Measurements from ENCODE around the gene SIRT5.

SIRT5 gene

GRCh38 chr6:13550656-13551055 lies 23.7 kb upstream of the SIRT5 start:
- FAIRE-seq: no peak

DNA sequence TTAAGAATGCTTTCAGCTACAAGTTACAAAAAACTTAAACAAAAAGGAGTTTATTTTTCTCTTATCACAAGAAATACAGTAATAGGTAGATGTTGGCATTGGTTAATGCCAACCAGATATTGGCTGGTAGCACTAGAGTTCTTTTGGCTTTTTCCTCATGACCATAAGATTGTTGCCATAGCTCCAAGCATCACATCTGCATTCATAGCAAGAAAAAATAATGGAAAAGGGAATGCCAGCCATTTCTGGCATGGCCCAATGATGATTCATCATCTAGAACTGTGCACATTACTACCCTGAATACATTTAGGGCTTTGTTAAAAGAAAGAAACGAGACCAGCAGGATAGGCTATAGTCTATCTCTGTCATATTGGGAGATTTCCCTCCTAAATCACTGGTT lies 20.8 kb upstream of the SIRT5 start:
- no peak for FAIRE-seq
- DNase-seq (ENCODE audit: insufficient read length, low spot score): no peak

More at GRCh38 chr6:13550656-13551055, 23.7 kb upstream of the SIRT5 start:
- DNase-seq (ENCODE audit: insufficient read length, low spot score): no peak

DNA sequence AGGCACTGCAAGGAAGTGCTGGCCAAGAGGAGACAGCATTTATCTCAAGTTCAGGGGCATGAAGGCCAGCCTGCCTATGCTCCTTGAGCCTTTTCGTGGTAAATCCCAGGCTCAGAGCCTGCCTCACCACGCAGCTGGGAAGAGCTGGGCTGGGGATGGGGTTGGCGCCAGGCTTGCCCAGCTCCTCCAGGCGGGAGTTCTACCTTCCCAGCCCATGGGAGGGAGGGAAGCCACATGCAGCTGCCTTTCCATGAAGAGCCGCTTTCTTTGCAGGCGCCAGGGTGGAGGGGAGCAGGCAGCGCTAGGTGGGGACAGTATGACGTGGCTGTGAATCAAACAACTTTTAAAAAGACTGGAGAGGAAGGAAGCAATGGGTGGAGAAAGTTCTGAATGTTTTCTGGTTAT lies 19.5 kb upstream of the SIRT5 start:
- FAIRE-seq (no peak), DNase-seq (ENCODE audit: insufficient read length, low spot score) (no peak)

DNA sequence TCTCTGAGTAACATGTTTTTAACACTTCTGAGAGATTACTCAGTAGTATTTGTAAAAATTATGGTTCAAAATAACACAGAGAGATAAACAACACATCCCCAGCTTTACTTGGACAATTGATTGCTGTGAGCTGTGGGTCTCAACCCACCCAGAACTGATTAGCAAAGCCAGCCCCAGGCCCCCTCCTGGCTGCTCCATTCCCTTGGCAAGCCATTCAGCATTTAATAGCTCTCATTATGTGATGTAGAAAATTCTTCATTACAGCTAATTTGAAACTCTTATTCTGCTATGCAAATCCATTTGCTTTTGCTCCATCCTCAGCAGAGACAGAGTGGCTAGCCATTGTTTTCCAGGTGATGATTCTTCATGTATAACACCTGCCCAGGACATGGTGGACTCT lies 16.6 kb upstream of the SIRT5 start:
- no peak for FAIRE-seq

DNA sequence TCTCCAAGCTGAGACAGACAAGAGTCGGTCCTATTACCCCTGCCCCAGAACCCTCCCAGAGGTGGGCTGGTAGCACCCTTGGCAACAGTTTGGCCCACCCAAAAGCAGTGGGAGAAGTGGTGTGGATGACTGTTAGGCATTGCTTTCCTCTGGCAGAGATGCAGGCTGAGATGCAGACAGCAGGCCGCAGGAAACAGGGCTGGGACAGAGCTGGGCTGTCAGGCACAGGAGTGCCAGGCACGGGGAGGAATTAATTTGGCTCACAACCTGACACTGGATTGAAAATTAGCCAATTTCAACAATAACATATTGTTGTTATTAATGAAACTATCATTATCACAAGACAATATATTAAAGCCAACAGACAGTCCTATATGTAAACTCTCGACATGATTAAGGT lies 15.7 kb upstream of the SIRT5 start:
- DNase-seq (ENCODE audit: insufficient read length, low spot score): no peak

More for the DNA sequence above, 16.6 kb upstream of the SIRT5 start:
- DNase-seq (ENCODE audit: insufficient read length, low spot score): no peak

DNA sequence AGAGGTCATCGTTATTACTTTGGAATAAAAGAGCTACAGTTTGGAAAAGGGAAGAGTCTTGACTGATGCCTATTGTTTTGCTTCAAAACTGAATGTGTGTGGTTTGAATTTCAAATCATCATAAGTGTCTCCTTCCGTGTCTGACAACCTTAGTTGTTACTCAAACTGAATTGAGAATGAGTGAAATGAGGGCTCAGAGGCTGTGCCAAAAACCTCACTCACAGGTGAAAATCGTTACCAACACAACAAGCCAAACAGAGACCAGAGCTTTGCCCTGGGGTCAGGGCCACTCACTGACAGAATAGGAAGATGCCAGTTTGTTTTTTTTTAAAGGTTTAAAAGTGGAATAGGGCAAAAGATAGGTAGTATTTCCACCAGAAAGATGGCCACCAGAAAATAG lies 15.2 kb upstream of the SIRT5 start:
- DNase-seq (ENCODE audit: insufficient read length, low spot score): no peak
- FAIRE-seq: no peak

More for the DNA sequence above, 15.7 kb upstream of the SIRT5 start:
- FAIRE-seq: no peak

DNA sequence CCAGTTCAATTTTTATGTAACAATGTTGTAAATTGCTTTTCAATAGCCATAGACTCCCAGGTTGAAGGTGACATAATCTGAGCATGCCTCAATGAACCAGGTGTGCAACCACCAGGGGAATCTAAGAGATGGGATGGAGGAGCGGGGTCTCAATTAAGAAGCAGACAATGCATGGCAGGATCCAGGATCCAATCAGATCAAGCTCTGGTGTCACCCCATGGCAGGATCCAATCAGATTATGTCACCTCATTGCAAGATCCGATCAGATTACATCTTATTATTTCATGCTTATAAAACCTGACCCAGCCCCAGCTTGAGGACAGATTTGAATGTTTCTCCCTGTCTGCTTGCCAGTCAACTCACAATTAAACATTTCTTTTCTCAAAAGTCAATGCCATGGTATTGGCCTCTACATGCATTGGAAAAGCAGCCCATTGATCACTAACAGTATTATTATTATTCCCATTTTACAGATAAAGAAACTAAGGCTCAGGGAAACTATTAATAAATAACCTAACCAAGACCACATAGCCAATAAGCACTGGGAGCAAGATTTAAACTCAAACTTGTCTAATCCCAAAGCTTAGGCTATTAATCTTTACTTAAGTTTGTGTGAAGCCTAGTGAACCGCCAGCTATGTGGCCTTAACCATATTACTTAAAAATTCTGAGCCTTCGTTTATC lies 14.3 kb upstream of the SIRT5 start:
- no peak for DNase-seq (ENCODE audit: insufficient read length, low spot score)
- FAIRE-seq: no peak

- no peak for FAIRE-seq
- no peak for DNase-seq (ENCODE audit: insufficient read length, low spot score)
Measured at GRCh38 chr6:13560651-13561044, 13.8 kb upstream of the SIRT5 start.

DNA sequence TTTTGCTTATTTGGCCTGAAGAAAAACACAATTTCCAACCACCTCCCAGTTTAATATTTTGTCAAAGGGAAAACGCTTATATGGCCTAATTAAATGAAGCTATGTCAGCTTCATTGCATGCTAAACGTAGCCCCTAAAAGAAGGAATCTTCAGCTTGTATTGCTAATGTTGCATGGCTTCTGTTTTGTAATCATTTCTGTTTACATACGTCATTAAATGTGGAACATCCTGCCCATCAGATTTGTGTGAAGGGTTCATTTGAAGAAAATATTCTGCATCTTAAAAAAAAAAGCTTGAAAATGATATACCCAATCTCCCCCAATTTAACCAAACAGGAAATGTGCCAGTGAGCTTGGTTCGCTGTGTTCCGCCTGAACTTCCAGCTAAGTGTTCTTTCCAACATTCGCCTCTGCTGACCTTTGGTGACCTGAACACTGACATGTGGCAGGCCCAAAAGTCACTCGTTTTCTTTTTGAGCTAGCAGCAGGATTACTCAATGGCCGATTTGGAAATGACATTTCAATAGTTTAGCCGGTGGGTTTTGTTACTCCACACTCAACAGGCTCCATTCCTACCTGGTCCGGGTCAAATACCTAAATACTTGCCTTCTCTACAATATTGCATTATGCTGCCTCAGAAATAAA lies 12.7 kb upstream of the SIRT5 start:
- DNase-seq (ENCODE audit: insufficient read length, low spot score) (no peak), FAIRE-seq (no peak)

GRCh38 chr6:13563009-13563408 lies 11.4 kb upstream of the SIRT5 start:
- no peak for DNase-seq (ENCODE audit: insufficient read length, low spot score)
- FAIRE-seq: no peak

DNA sequence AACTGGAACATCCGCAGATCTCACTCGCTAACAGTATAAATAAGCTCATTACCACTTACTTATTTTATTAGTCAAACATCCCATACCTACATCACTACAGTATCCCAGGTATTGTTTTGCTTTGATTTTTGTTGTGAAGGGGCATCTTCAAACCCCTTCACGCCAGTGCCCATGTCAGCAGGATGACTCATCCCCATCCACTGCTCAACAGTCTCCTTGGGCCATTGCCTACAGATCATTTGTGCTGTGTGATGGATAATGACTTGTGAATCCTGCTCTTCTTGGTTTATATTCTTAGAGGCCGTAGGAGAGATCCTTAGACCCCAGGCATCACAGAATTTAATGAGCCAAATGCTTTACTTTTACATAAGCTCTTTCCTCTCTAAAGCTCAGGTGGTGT lies 8.5 kb upstream of the SIRT5 start:
- FAIRE-seq (no peak), DNase-seq (ENCODE audit: insufficient read length, low spot score) (no peak)

DNA sequence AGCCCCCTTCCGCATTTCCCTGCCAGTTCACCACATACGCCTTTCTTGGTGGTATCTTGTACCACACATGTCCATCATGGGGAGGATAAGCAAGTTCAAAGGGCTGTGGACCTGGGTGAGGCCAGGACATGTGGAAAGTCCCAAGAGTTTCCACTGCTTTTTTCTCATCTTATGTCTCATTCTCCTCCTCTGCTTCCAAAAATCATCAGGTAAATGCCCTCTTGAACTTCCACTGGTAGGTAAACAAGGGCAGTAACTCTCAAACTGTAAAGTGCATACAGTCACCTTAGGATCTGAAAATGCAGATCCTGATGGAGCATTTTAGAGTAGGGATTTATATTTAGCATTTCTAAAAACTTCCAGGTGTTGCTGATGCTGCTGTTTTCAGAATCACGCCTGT lies 7.9 kb upstream of the SIRT5 start:
- no peak for FAIRE-seq
- no peak for DNase-seq (ENCODE audit: insufficient read length, low spot score)

GRCh38 chr6:13568970-13569369 lies 5.4 kb upstream of the SIRT5 start:
- FAIRE-seq (no peak), DNase-seq (ENCODE audit: insufficient read length, low spot score) (no peak)

DNA sequence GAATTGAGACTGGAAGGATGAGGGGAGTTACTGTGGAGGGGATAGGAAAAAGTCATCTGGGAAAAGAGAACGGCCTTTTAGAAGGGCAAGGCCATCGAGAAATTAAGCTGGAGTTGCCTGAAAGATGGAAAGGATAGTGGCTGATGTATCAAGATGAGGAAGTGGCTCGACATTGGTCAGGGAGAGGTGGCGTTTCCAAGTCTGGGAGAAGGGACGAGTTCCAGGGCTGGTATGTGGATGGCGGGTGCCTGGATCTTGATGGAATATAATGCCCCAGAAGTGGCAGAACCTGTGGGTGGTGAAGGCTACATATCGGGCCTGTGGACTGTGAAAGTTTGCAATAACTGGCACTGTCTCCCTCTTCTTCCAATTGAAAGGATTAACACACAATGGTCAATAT lies 2.2 kb upstream of the SIRT5 start:
- no peak for DNase-seq (ENCODE audit: insufficient read length, low spot score)
- no peak for FAIRE-seq

DNA sequence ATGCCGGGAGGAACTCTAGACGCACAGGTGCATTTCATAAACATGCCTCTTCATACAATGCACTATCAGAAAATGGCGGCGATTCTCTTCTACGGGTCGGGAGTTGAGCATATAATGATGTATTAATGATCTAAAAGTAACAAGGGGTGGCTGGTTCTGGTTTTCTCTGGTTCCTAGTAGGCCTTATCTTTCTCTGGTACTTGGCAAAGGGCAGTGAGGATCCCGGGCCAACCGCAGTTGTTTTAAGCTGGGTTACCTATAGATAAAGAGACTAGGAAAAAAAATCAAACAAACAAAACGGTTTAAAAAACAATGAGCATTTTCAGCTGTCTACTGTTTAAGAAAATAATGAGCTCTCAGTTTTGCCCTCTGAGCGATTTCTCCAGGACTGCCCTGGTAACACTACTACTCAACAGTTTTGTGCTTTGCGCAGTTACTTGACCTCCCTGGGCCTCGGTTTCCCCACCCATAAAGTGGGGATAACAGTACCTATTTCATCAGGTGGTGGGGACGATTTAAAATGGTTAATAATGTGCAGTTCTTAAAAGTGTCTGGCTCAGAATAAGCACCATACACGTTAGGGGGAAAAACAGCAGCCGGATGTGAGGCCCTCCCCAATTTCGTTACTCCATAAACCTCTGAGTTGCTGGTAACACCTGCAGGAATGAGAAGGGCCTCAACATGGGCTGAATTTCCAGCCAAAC lies 1.3 kb upstream of the SIRT5 start:
- no peak for FAIRE-seq
- no peak for DNase-seq (ENCODE audit: insufficient read length, low spot score)

DNA sequence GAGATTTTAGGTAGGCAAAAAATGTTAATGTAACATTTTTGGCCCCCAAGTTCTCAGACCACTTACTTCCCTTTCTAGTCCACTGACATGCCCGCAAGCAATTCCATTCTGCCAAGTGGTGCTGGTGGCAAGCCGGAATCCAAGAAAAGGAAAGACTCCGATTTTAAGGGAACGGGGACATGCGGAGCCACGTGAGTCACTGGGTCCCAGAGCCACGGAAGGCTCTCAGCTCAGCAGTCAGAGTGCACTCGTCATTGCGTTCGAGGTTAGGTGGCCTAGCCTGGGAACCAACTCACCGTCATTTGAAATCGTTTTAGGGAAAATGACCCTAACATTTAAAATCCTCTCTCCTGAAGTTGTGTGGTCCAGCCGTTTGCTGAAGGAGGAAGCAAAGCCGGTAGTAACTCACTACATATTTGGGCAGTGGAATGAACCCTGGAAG lies 711 bp upstream of the SIRT5 start:
- FAIRE-seq (peak; percentile 69), DNase-seq (ENCODE audit: insufficient read length, low spot score) (no peak)

DNA sequence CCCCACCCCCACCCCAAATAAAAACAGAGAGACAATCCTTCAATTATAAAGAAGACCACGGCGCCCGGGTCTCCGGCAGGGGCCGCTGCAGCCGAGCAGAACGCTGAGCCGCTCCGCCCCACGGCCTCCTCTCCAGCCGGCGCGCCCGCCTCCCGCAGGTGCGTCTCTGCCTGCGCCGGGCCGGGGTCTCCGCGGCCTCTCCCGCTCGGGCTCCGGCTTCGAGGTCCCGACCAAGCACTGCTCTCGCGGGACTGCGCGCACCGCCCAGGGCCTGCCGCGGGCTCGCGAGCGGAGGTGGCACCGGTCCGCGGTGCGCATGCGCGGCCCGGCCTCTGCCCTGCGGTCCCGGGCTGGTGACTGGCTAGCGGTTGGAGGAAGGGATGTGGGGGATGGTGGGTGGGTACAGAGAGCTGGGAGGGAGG lies 241 bp upstream of the SIRT5 start:
- FAIRE-seq (peak; percentile 98), DNase-seq (ENCODE audit: insufficient read length, low spot score) (peak; percentile 96)

- DNase-seq (ENCODE audit: insufficient read length, low spot score) (no peak), FAIRE-seq (no peak)
Measured at GRCh38 chr6:13575377-13575775, 975 bp downstream of the SIRT5 start.

DNA sequence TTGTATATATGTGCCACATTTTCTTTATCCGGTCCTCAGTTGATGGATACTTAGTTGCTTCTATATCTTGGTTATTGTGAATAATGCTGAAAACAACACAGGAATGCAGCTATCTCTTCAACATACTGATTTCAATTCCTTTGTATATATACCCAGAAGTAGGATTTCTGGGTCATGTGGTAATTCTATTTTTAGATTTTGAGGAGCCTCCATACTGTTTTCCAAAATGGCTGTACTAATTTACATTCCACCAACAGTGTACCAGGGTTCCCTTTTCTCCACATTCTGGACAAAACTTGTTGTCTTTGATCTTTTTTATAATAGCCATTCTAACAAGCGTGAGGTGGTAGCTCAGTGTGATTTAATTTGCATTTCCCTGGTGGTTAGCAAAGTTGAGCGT lies 1.6 kb downstream of the SIRT5 start:
- DNase-seq (ENCODE audit: insufficient read length, low spot score) (no peak), FAIRE-seq (no peak)

DNA sequence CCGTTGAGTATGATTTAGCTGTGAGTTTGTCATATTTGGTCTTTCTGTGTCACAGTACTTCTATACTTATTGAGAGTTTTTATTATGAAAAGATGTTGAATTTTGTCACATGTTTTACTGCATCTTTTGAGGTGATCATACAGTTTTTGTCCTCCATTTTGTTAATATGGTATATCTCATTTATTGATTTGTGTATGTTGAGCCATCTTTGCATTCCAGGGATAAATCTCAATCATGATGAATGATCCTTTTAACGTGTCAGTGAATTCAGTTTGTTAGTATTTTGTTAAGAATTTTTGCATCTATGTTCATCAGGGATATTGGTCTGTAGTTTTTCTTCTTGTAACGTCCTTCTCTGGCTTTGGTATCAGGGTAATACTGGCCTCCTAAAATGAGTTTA lies 3.5 kb downstream of the SIRT5 start:
- DNase-seq (ENCODE audit: insufficient read length, low spot score) (no peak), FAIRE-seq (no peak)

GRCh38 chr6:13579911-13580310 lies 5.5 kb downstream of the SIRT5 start:
- FAIRE-seq: no peak
- no peak for DNase-seq (ENCODE audit: insufficient read length, low spot score)

- no peak for FAIRE-seq
Measured at GRCh38 chr6:13581700-13582229, 7.4 kb downstream of the SIRT5 start.

More at GRCh38 chr6:13581700-13582229, 7.4 kb downstream of the SIRT5 start:
- no peak for DNase-seq (ENCODE audit: insufficient read length, low spot score)
